GM19043 (cell line): Measurements from ENCODE around the gene MAPK8.

Experiments used
- ATAC-seq: cut with Tn5 transposase; IDR thresholded peaks from one replicate; pipeline ENCODE4 v1.9.1; 2021; ENCODE audit warnings: low read depth; ENCODE audit not compliant: unreplicated experiment

The MAPK8 gene

GRCh38 chr10:48444861-48445841 is 138.7 kb downstream of the MAPK8 start:
- ATAC-seq: no peak

- ATAC-seq: no peak
Observed at GRCh38 chr10:48445932-48446331, 139.5 kb downstream of the MAPK8 start.

- no peak for ATAC-seq
Observed at GRCh38 chr10:48446785-48447184, 140.3 kb downstream of the MAPK8 start.

- ATAC-seq: no peak
Observed at GRCh38 chr10:48447356-48448215, 141.1 kb downstream of the MAPK8 start.

GRCh38 chr10:48448796-48449195 is 142.3 kb downstream of the MAPK8 start:
- ATAC-seq: no peak

GRCh38 chr10:48449501-48450232 is 143.2 kb downstream of the MAPK8 start:
- no peak for ATAC-seq

- ATAC-seq: no peak
Observed at GRCh38 chr10:48450233-48450740, 143.8 kb downstream of the MAPK8 start.

GRCh38 chr10:48450741-48451466 is 144.4 kb downstream of the MAPK8 start:
- ATAC-seq: no peak

GRCh38 chr10:48451969-48452878 is 145.7 kb downstream of the MAPK8 start:
- ATAC-seq: no peak

GRCh38 chr10:48452879-48453412 is 146.5 kb downstream of the MAPK8 start:
- ATAC-seq: no peak

GRCh38 chr10:48453451-48454301 is 147.2 kb downstream of the MAPK8 start:
- ATAC-seq: no peak

GRCh38 chr10:48454302-48455054 is 148.0 kb downstream of the MAPK8 start:
- no peak for ATAC-seq

GRCh38 chr10:48455055-48455391 is 148.5 kb downstream of the MAPK8 start:
- no peak for ATAC-seq

GRCh38 chr10:48455392-48456151 is 149.1 kb downstream of the MAPK8 start:
- ATAC-seq: no peak

GRCh38 chr10:48456361-48456804 is 149.9 kb downstream of the MAPK8 start:
- ATAC-seq: no peak
